Activated gamma-delta T cell (primary cell): ENCODE results near the gene CABS1.

Source experiments
- DNase-seq: peaks from one replicate; lab custom pipeline; 2025; lab: John Stamatoyannopoulos, UW

CABS1 gene

DNA sequence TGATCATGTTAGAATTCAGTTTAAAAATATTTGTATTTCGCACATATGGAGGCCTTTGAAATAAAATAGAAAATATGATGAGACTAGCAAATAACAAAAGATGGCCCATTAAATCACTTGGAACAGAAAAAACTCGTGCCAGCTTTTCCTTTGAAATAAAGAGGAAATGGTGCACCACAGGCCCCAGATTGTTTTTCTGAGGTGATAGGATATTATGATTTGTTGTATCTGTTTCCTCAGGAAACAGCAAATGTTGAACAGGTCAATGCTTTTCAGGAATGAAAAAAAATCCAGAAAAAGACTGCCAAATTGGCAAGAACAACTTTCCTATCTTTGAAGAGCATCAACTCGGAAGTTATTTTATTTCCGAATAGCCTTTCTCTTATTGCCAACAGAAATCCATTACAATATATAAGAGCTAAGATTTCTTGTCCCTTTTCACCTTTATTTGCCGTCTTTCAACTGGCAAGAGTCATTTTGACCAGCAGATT lies 48.0 kb downstream of the CABS1 start, which contains the start of gene SMR3B:
SMR3B (plus strand) TSS at position 441 of the 491 bp plus-strand sequence. CDS start 1,380 bp downstream, outside the sequence.
- DNase-seq, result no peak
